Activated B cell treated with CpG ODN at 0.5 μM for 24 hours (primary cell): ENCODE data around the gene ARHGEF1. TPM values are rescaled to one million over a fixed set of nuclear protein-coding genes. Genes with fewer than 3 reads are reported as not detected.

ENCODE experiments used
- ATAC-seq: fragments of 200-7000 bp; cut with Tn5 transposase; one replicate; pipeline ENCODE4 v1.10.0; 2021; ENCODE audit warnings: low read depth, mild to moderate bottlenecking, moderate library complexity
- CTCF ChIA-PET: fragments of 350-600 bp; sonication (Branson Sonifier 250); formaldehyde crosslinking; loops from one replicate; lab custom pipeline; 2021; ENCODE audit warnings: antibody characterized with exemption; lab: Charles Lee
- POLR2A ChIA-PET: fragments of 350-600 bp; sonication (Branson Sonifier 250); formaldehyde crosslinking; loops from one replicate; lab custom pipeline; 2021; ENCODE audit warnings: antibody characterized with exemption; lab: Charles Lee
- DNase-seq: peaks from one replicate; pipeline ENCODE4 v3.0.0; 2022
- H3K27ac Mint-ChIP-seq: one replicate; pipeline ENCODE4 v1.8.0; 2020; ENCODE audit warnings: mixed read lengths
- H3K27me3 Mint-ChIP-seq: one replicate; pipeline ENCODE4 v1.8.0; 2021; ENCODE audit warnings: mixed read lengths
- H3K36me3 Mint-ChIP-seq: one replicate; pipeline ENCODE4 v1.8.0; 2021; ENCODE audit warnings: low read depth, mixed read lengths
- H3K4me1 Mint-ChIP-seq: one replicate; pipeline ENCODE4 v1.8.0; 2021; ENCODE audit warnings: mixed read lengths
- H3K4me3 Mint-ChIP-seq: one replicate; pipeline ENCODE4 v1.8.0; 2020; ENCODE audit warnings: mild to moderate bottlenecking, mixed read lengths
- H3K9me3 Mint-ChIP-seq: one replicate; pipeline ENCODE4 v1.8.0; 2020; ENCODE audit warnings: mixed read lengths
- CTCF ChIP-seq: fragments of 200-600 bp; IDR thresholded peaks from one replicate; pipeline ENCODE4 v1.8.0; 2022; ENCODE audit warnings: antibody characterized with exemption, mild to moderate bottlenecking
- intact Hi-C: fragments of 100-400 bp; cut with micrococcal nuclease; formaldehyde crosslinking; loops from one replicate; pipeline ENCODE4 v1.15.1; 2024
- total RNA-seq: library from RNA; stranded (reverse); gene quantifications from 2 replicates; pipeline ENCODE4 v1.2.3, GENCODE V29; 2022

Gene ARHGEF1
- total RNA-seq, 1 donor from 2014 or later, result 418 TPM

- TF ChIP-seq CTCF, result no peak
- Mint-ChIP-seq H3K27me3 (no peaks in the 10 kb centered on the region), H3K4me1 (peaks cover 89% of the 10 kb centered on the region), H3K36me3 (peaks cover 47% of the 10 kb centered on the region), H3K4me3 (peak within 1 kb of the TSS; percentile 98), H3K9me3 (no peaks in the 10 kb centered on the region), H3K27ac (peak within 1 kb of the TSS; percentile 98)
- ChIA-PET POLR2A (interaction anchor here (0.5 to 11.4 kb wide), 15 partner anchors 8 to 252 kb away, joined by 3 to 279 read pairs (median 9); partner anchors contain the start of genes ARHGEF1, ERFL, RABAC1 and RPS19), CTCF (interaction anchor here (1.0 to 5.9 kb wide), 5 partner anchors 8 to 74 kb away, joined by 3 to 55 read pairs (median 3); partner anchors contain the start of gene RPS19)
- intact Hi-C loops, result loop anchor here (1.0 to 5.0 kb wide), 5 partner anchors 17 to 1265 kb away; partner anchors contain the start of genes RABAC1, RPS19 and ZNF574
- ATAC-seq, result peak; percentile 72
- peak; percentile 86 for DNase-seq
These were observed 5.8 kb upstream of the ARHGEF1 start, which contains the start of gene CD79A for GRCh38 chr19:41876847-41877832. CD79A (plus strand) TSS chr19:41877279; CDS start chr19:41877305, 26 bp downstream.

GRCh38 chr19:41877916-41878905 lies 4.8 kb upstream of the ARHGEF1 start:
- CTCF ChIA-PET, result interaction anchor here (1.0 to 1.6 kb wide), 3 partner anchors 7 to 73 kb away, joined by 3 to 8 read pairs (median 3); partner anchors contain the start of gene RPS19
- peak overlapping the region; percentile 98 for H3K4me3 Mint-ChIP-seq
- no peak for DNase-seq

GRCh38 chr19:41879080-41879479 lies 3.9 kb upstream of the ARHGEF1 start:
- Mint-ChIP-seq H3K4me1 (peaks cover 75% of the 10 kb centered on the region), H3K4me3 (peak overlapping the region; percentile 98), H3K27ac (peak overlapping the region; percentile 98), H3K36me3 (peaks cover 58% of the 10 kb centered on the region), H3K9me3 (no peaks in the 10 kb centered on the region), H3K27me3 (no peaks in the 10 kb centered on the region)
- intact Hi-C loops, result loop anchor here (5.0 kb wide), 2 partner anchors 198 to 1267 kb away; partner anchors contain the start of gene ZNF574
- POLR2A ChIA-PET, result interaction anchor here (1.8 to 11.4 kb wide), 4 partner anchors 6 to 65 kb away, joined by 5 to 279 read pairs (median 224); partner anchors contain the start of genes ARHGEF1 and RPS19
- ATAC-seq, result no peak
- CTCF ChIA-PET, result no interaction called here
- no peak for TF ChIP-seq CTCF
- DNase-seq, result no peak

More at GRCh38 chr19:41877916-41878905, 4.8 kb upstream of the ARHGEF1 start:
- peaks cover 84% of the 10 kb centered on the region for H3K4me1 Mint-ChIP-seq
- POLR2A ChIA-PET, result interaction anchor here (0.8 to 11.4 kb wide), 14 partner anchors 7 to 251 kb away, joined by 3 to 279 read pairs (median 8); partner anchors contain the start of genes ARHGEF1, ERFL, RABAC1 and RPS19
- intact Hi-C loops, result loop anchor here (1.0 to 5.0 kb wide), 5 partner anchors 18 to 1266 kb away; partner anchors contain the start of genes RABAC1, RPS19 and ZNF574
- H3K27me3 Mint-ChIP-seq, result no peaks in the 10 kb centered on the region
- TF ChIP-seq CTCF, result no peak
- H3K36me3 Mint-ChIP-seq, result peaks cover 51% of the 10 kb centered on the region
- peak overlapping the region; percentile 98 for H3K27ac Mint-ChIP-seq
- H3K9me3 Mint-ChIP-seq, result no peaks in the 10 kb centered on the region
- peak; percentile 4 for ATAC-seq

GRCh38 chr19:41879670-41880328 lies 3.2 kb upstream of the ARHGEF1 start:
- DNase-seq (no peak), ATAC-seq (no peak)
- ChIA-PET CTCF (no interaction called here), POLR2A (interaction anchor here (0.6 to 10.7 kb wide), 7 partner anchors 6 to 250 kb away, joined by 3 to 279 read pairs (median 3); partner anchors contain the start of genes CD79A, RPS19 and ZNF574)
- Mint-ChIP-seq H3K4me3 (peak overlapping the region; percentile 98), H3K9me3 (no peaks in the 10 kb centered on the region), H3K36me3 (peaks cover 59% of the 10 kb centered on the region), H3K4me1 (peaks cover 75% of the 10 kb centered on the region), H3K27ac (peak overlapping the region; percentile 98), H3K27me3 (no peaks in the 10 kb centered on the region)
- TF ChIP-seq CTCF, result no peak
- intact Hi-C loops, result loop anchor here (5.0 to 10.0 kb wide), 3 partner anchors 198 to 1267 kb away; partner anchors contain the start of gene ZNF574
